B cell (primary cell): ENCODE measurements around the gene KCNH1. TPM values are rescaled to one million over a fixed set of nuclear protein-coding genes. Genes with fewer than 3 reads are reported as not detected.

Source experiments
- ATAC-seq: fragments of 200-7000 bp; cut with Tn5 transposase; one replicate; pipeline ENCODE4 v1.10.0; 2021; ENCODE audit warnings: low read depth, mild to moderate bottlenecking, moderate number of reproducible peaks, moderate library complexity
- CTCF ChIA-PET: fragments of 350-600 bp; sonication (Branson Sonifier 250); formaldehyde crosslinking; loops from one replicate; lab custom pipeline; 2021; ENCODE audit warnings: antibody characterized with exemption, inconsistent platforms; lab: Charles Lee
- POLR2A ChIA-PET: fragments of 350-600 bp; sonication (Branson Sonifier 250); formaldehyde crosslinking; loops from one replicate; lab custom pipeline; 2021; ENCODE audit warnings: antibody characterized with exemption; lab: Charles Lee
- DNase-seq: peaks from one replicate; pipeline ENCODE4 v3.0.0; 2013
- H2AFZ ChIP-seq: 2 replicates; pipeline ENCODE4 v1.6.1; 2012; ENCODE audit warnings: mild to moderate bottlenecking, low read depth, low read length; ENCODE audit not compliant: insufficient read depth, poor library complexity, severe bottlenecking
- H3K27ac ChIP-seq, 2 donors: 1 replicate in 1 of 2; 2 replicates in 1 of 2; pipeline ENCODE4 v1.5.1; 2012 to 2013; ENCODE audit warnings: low read length in 2 of 2, mild to moderate bottlenecking in 2 of 2, moderate library complexity in 1 of 2
- H3K27me3 ChIP-seq, 4 experiments: fragments of 200-600 bp in 1 of 4; sonication (generic) in 1 of 4; replicated peaks in 1 of 4; 1 replicate in 2 of 4; 2 replicates in 2 of 4; pipeline versions ENCODE4 v1.6.1 to v1.7.0; 2013 to 2016; ENCODE audit warnings: low read length in 3 of 4, mild to moderate bottlenecking in 2 of 4, mixed read lengths in 1 of 4, moderate library complexity in 1 of 4; ENCODE audit not compliant: insufficient read depth in 4 of 4, control insufficient read depth in 3 of 4; ENCODE audit errors: control extremely low read depth in 1 of 4
- H3K36me3 ChIP-seq, 2 experiments: replicated peaks in 1 of 2; 1 replicate in 1 of 2; 2 replicates in 1 of 2; pipeline versions ENCODE4 v1.6.1 to v1.7.1; 2013; ENCODE audit warnings: low read length in 1 of 2; ENCODE audit not compliant: insufficient read depth in 2 of 2, control insufficient read depth in 1 of 2; ENCODE audit errors: control extremely low read depth in 1 of 2, extremely low read depth in 1 of 2
- H3K4me1 ChIP-seq, 2 donors: fragments of 200-600 bp in 1 of 2; sonication (generic) in 1 of 2; 1 replicate in 1 of 2; 2 replicates in 1 of 2; pipeline versions ENCODE4 v1.5.1 to v1.6.1; 2013 to 2017; ENCODE audit warnings: low read length in 2 of 2; ENCODE audit not compliant: control insufficient read depth in 2 of 2, insufficient read depth in 2 of 2
- H3K4me2 ChIP-seq: replicated peaks from 2 replicates; pipeline ENCODE3; 2012; ENCODE audit warnings: mild to moderate bottlenecking, low read depth, low read length; ENCODE audit not compliant: poor library complexity, severe bottlenecking
- H3K4me3 ChIP-seq, 5 experiments: fragments of 200-600 bp in 1 of 5; sonication (generic) in 1 of 5; 1 replicate in 3 of 5; 2 replicates in 2 of 5; pipeline versions ENCODE4 v1.5.1 to v1.7.0; 2011 to 2016; ENCODE audit warnings: low read length in 4 of 5, mild to moderate bottlenecking in 4 of 5, low read depth in 2 of 5, control low read depth in 1 of 5, moderate library complexity in 1 of 5; ENCODE audit not compliant: insufficient read depth in 1 of 5; ENCODE audit errors: control extremely low read depth in 1 of 5, extremely low read depth in 1 of 5
- H3K79me2 ChIP-seq: fragments of 200-600 bp; sonication (generic); one replicate; pipeline ENCODE4 v1.6.0; 2016; ENCODE audit warnings: low read length; ENCODE audit not compliant: control insufficient read depth, insufficient read depth
- H3K9ac ChIP-seq: fragments of 200-600 bp; sonication (generic); 2 replicates; pipeline ENCODE4 v1.6.1; 2017; ENCODE audit warnings: mild to moderate bottlenecking, low read length, moderate library complexity
- H3K9me3 ChIP-seq, 3 donors: one replicate each; pipeline versions ENCODE4 v1.6.1 to v1.7.1; 2013; ENCODE audit warnings: low read length in 2 of 3; ENCODE audit not compliant: control insufficient read depth in 2 of 3, insufficient read depth in 1 of 3; ENCODE audit errors: control extremely low read depth in 1 of 3
- H4K20me1 ChIP-seq: 2 replicates; pipeline ENCODE4 v1.6.0; 2012; ENCODE audit warnings: mild to moderate bottlenecking, low read length; ENCODE audit not compliant: insufficient read depth, control insufficient read depth, poor library complexity, severe bottlenecking
- H3K27ac Mint-ChIP-seq: one replicate; pipeline ENCODE4 v1.8.0; 2021; ENCODE audit warnings: mixed read lengths
- H3K27me3 Mint-ChIP-seq: one replicate; pipeline ENCODE4 v1.8.0; 2021; ENCODE audit warnings: mixed read lengths
- H3K4me1 Mint-ChIP-seq: one replicate; pipeline ENCODE4 v1.8.0; 2021; ENCODE audit warnings: mixed read lengths
- H3K4me3 Mint-ChIP-seq: one replicate; pipeline ENCODE4 v1.8.0; 2021; ENCODE audit warnings: mixed read lengths
- H3K9me3 Mint-ChIP-seq: one replicate; pipeline ENCODE4 v1.8.0; 2022; ENCODE audit warnings: mixed read lengths; ENCODE audit not compliant: insufficient read depth
- CTCF ChIP-seq: fragments of 200-600 bp; IDR thresholded peaks from one replicate; pipeline ENCODE4 v1.8.0; 2022; ENCODE audit warnings: antibody characterized with exemption, mild to moderate bottlenecking
- EZH2 ChIP-seq: IDR thresholded peaks from 2 replicates; pipeline ENCODE4 v1.6.1; 2012; ENCODE audit warnings: borderline replicate concordance, low read depth, mild to moderate bottlenecking, moderate library complexity, low read length; ENCODE audit not compliant: insufficient read depth, poor library complexity, severe bottlenecking
- WGBS: methylation state at CpG from one replicate; pipeline ENCODE4 v1.1.5; 2013; ENCODE audit warnings: missing lambda C conversion rate; ENCODE audit not compliant: insufficient coverage; 5-methylcytosine and 5-hydroxymethylcytosine counted together
- intact Hi-C: fragments of 100-400 bp; cut with micrococcal nuclease; formaldehyde crosslinking; loops from one replicate; pipeline ENCODE4 v1.10.0; 2022
- polyA plus RNA-seq: library from polyadenylated mRNA; depleted of rRNA; stranded (reverse); fragments of >200 nt; gene quantifications from 2 replicates; pipeline ENCODE4 v1.2.3, GENCODE V29; 2012
- total RNA-seq, 2 donors: library from RNA; stranded (reverse); fragments of 120-200 nt in 1 of 2; gene quantifications; 1 replicate in 1 of 2; 2 replicates in 1 of 2; pipeline versions ENCODE4 v1.2.3 to v1.2.4, GENCODE V29; 2013 to 2022

The KCNH1 gene
- total and polyA plus RNA-seq, 2 donors (not counting 1 experiment from before 2014, with no cell fraction given): not detected

- Histone ChIP-seq H3K4me2 (no peak overlapping the region), H3K36me3 (no peaks in the 10 kb centered on the region), H3K27ac (no peak overlapping the region), H3K9me3 (no peaks in the 10 kb centered on the region), H3K79me2 (no peaks in the 10 kb centered on the region), H3K9ac (no peak overlapping the region), H4K20me1 (no peaks in the 10 kb centered on the region), H3K27me3 (no peaks in the 10 kb centered on the region), H2AFZ (no peak overlapping the region), H3K4me1 (no peaks in the 10 kb centered on the region), H3K4me3 (no peak overlapping the region)
- DNase-seq (no peak), ATAC-seq (no peak)
- Mint-ChIP-seq H3K4me1 (no peaks in the 10 kb centered on the region), H3K27ac (no peak overlapping the region), H3K27me3 (no peaks in the 10 kb centered on the region), H3K9me3 (no peaks in the 10 kb centered on the region), H3K4me3 (no peak overlapping the region)
- intact Hi-C loops: no loop called here
- ChIA-PET CTCF (interaction anchor here (0.6 to 1.3 kb wide), 4 partner anchors 8 to 875 kb away, joined by 3 to 4 read pairs (median 3); no protein-coding TSS in a partner anchor), POLR2A (no interaction called here)
- 100% methylated on average over 1 of the region's 7 CpGs for WGBS
- TF ChIP-seq EZH2: no peak
- no peak for TF ChIP-seq CTCF
Measured at GRCh38 chr1:210949489-210949888, 184.5 kb downstream of the KCNH1 start.

DNA sequence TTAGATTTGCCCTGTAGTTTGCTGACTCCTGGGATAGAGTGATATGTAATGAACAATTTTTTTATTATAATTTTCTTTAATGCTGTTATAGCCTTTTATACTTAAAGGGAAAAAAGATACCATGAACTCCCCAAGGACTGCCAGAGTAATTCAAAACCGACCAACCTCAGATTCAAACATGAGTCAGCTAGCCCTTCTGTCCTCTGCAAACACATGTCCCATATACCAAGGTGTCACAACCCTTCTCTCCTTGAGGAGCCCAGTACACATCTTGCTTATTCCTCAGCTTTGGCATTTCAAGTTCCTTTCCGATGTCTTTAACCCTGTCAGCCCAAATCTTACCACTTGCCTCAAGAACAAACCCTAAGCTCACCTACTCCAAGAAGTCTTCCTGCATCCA lies 184.9 kb downstream of the KCNH1 start:
- Histone ChIP-seq H3K4me1 (no peaks in the 10 kb centered on the region), H3K79me2 (no peaks in the 10 kb centered on the region), H3K27ac (no peak overlapping the region), H3K9ac (no peak overlapping the region), H3K27me3 (no peaks in the 10 kb centered on the region), H4K20me1 (no peaks in the 10 kb centered on the region), H3K36me3 (no peaks in the 10 kb centered on the region), H3K9me3 (no peaks in the 10 kb centered on the region), H3K4me2 (no peak overlapping the region), H2AFZ (no peak overlapping the region), H3K4me3 (no peak overlapping the region)
- Mint-ChIP-seq H3K4me1 (no peaks in the 10 kb centered on the region), H3K4me3 (no peak overlapping the region), H3K27me3 (no peaks in the 10 kb centered on the region), H3K27ac (no peak overlapping the region), H3K9me3 (no peaks in the 10 kb centered on the region)
- CTCF ChIA-PET: interaction anchor here (0.6 to 1.3 kb wide), 4 partner anchors 7 to 874 kb away, joined by 3 to 4 read pairs (median 3); no protein-coding TSS in a partner anchor
- 73% methylated on average over 2 of the region's 2 CpGs for WGBS
- intact Hi-C loops: no loop called here
- POLR2A ChIA-PET: no interaction called here
- no peak for DNase-seq
- no peak for ATAC-seq
- TF ChIP-seq EZH2 (no peak), CTCF (no peak)
